ENCODE results near the gene TRDN.

The TRDN gene

GRCh38 chr6:123636782-123637181 is at the start of gene TRDN:
TSS of gene TRDN (minus strand) at chr6:123636950. CDS start at chr6:123636775, 175 bp downstream.
- no peak for DNase-seq (ENCODE audit: low spot score)

- no peak for DNase-seq (ENCODE audit: low spot score)
Measured at GRCh38 chr6:123681957-123682462, 45.3 kb upstream of the TRDN start.

GRCh38 chr6:123677897-123678296 is 41.1 kb upstream of the TRDN start:
- DNase-seq (ENCODE audit: low spot score), result no peak

- DNase-seq (ENCODE audit: low spot score), result no peak
Measured at GRCh38 chr6:123676793-123677192, 40.0 kb upstream of the TRDN start.

- DNase-seq (ENCODE audit: low spot score), result no peak
Measured at GRCh38 chr6:123668965-123669591, 32.3 kb upstream of the TRDN start.

GRCh38 chr6:123668063-123668462 is 31.3 kb upstream of the TRDN start:
- DNase-seq (ENCODE audit: low spot score), result no peak

- DNase-seq (ENCODE audit: low spot score), result no peak
Measured at GRCh38 chr6:123663436-123663835, 26.7 kb upstream of the TRDN start.

GRCh38 chr6:123662757-123663156 is 26.0 kb upstream of the TRDN start:
- DNase-seq (ENCODE audit: low spot score), result no peak

- no peak for DNase-seq (ENCODE audit: low spot score)
Measured at GRCh38 chr6:123661105-123661891, 24.5 kb upstream of the TRDN start.

GRCh38 chr6:123659960-123660748 is 23.4 kb upstream of the TRDN start:
- no peak for DNase-seq (ENCODE audit: low spot score)

- DNase-seq (ENCODE audit: low spot score), result no peak
Measured at GRCh38 chr6:123658848-123659247, 22.1 kb upstream of the TRDN start.

- no peak for DNase-seq (ENCODE audit: low spot score)
Measured at GRCh38 chr6:123655521-123656306, 19.0 kb upstream of the TRDN start.

GRCh38 chr6:123648723-123649122 is 12.0 kb upstream of the TRDN start:
- no peak for DNase-seq (ENCODE audit: low spot score)

- no peak for DNase-seq (ENCODE audit: low spot score)
Measured at GRCh38 chr6:123648020-123648580, 11.3 kb upstream of the TRDN start.

GRCh38 chr6:123641497-123641896 is 4.7 kb upstream of the TRDN start:
- no peak for DNase-seq (ENCODE audit: low spot score)

GRCh38 chr6:123640567-123641187 is 3.9 kb upstream of the TRDN start:
- no peak for DNase-seq (ENCODE audit: low spot score)

- DNase-seq (ENCODE audit: low spot score), result no peak
Measured at GRCh38 chr6:123638865-123639264, 2.1 kb upstream of the TRDN start.

GRCh38 chr6:123636282-123636681 is 468 bp downstream of the TRDN start:
- DNase-seq (ENCODE audit: low spot score), result no peak

- no peak for DNase-seq (ENCODE audit: low spot score)
Measured at GRCh38 chr6:123635567-123635966, 1.2 kb downstream of the TRDN start.

GRCh38 chr6:123635144-123635543 is 1.6 kb downstream of the TRDN start:
- no peak for DNase-seq (ENCODE audit: low spot score)

- DNase-seq (ENCODE audit: low spot score), result no peak
Measured at GRCh38 chr6:123632641-123633040, 4.1 kb downstream of the TRDN start.
